Measurements from ENCODE around the gene CLPTM1.

CLPTM1 gene

DNA sequence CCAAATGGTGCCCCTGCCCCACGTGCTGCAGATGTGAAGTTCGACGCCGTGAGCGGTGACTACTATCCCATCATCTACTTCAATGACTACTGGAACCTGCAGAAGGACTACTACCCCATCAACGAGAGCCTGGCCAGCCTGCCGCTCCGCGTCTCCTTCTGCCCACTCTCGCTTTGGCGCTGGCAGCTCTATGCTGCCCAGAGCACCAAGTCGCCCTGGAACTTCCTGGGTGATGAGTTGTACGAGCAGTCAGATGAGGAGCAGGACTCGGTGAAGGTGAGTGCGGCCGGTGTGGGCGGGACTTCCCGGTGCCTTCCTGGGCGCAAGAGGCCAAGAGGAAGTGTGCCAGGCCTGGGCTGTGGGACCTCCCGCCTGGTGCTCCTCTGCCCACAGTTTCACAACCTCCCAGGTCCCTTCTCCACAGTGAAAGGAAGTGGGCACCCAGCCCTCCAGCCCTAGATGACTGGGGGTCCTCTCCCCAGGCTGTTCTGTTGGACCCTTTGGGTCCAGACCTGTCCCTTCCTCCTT is 32.0 kb downstream of the CLPTM1 start:
- no peak overlapping the region for H3K4me3 ChIP-seq
- no peak for DNase-seq (ENCODE audit: low spot score)
- TF ChIP-seq, protein P1, sequence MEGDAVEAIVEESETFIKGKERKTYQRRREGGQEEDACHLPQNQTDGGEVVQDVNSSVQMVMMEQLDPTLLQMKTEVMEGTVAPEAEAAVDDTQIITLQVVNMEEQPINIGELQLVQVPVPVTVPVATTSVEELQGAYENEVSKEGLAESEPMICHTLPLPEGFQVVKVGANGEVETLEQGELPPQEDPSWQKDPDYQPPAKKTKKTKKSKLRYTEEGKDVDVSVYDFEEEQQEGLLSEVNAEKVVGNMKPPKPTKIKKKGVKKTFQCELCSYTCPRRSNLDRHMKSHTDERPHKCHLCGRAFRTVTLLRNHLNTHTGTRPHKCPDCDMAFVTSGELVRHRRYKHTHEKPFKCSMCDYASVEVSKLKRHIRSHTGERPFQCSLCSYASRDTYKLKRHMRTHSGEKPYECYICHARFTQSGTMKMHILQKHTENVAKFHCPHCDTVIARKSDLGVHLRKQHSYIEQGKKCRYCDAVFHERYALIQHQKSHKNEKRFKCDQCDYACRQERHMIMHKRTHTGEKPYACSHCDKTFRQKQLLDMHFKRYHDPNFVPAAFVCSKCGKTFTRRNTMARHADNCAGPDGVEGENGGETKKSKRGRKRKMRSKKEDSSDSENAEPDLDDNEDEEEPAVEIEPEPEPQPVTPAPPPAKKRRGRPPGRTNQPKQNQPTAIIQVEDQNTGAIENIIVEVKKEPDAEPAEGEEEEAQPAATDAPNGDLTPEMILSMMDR (IDR thresholded peaks at IDR 0.05) = no peak
- H3K27ac ChIP-seq = no peak overlapping the region

GRCh38 chr19:44988273-44988672 is 33.1 kb downstream of the CLPTM1 start:
- Histone ChIP-seq H3K4me3 (no peak overlapping the region), H3K27ac (no peak overlapping the region)
- DNase-seq (ENCODE audit: low spot score) = no peak
- TF ChIP-seq, protein P1 (IDR thresholded peaks at IDR 0.05) = no peak

DNA sequence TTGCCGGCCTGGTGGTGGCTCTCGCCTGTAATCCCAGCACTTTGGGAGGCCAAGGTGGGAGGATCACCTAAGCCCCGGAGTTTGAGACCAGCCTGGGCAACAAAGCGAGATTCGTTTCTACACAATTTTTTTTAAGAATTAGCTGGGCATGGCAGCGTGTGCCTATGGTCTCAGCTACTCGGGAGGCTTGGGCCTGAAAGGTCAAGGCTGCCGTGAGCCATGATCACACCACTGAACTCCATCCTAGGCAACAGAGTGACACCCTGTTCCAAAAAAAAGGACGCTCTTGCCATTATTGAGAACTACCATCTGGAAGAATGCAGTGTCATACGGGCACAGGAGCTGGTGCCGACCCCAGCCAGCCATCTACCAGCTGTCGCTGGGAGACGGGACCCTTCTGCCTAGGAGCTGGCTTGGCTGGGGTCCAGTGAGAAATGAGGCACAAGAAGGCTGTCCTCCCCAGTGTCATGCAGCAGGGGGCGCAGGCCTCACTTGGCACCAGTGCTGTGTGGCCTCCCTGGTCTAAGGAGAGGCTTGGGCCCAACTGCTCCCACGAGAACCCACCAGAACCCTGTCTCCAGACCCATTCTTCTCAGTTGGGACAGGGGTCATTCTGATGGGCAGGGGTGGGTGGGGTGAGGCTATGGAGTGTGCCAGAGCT is 33.8 kb downstream of the CLPTM1 start:
- Histone ChIP-seq H3K4me3 (no peak overlapping the region), H3K27ac (no peak overlapping the region)
- TF ChIP-seq, protein P1 (IDR thresholded peaks at IDR 0.05) = peak; percentile 33
- DNase-seq (ENCODE audit: low spot score) = no peak

DNA sequence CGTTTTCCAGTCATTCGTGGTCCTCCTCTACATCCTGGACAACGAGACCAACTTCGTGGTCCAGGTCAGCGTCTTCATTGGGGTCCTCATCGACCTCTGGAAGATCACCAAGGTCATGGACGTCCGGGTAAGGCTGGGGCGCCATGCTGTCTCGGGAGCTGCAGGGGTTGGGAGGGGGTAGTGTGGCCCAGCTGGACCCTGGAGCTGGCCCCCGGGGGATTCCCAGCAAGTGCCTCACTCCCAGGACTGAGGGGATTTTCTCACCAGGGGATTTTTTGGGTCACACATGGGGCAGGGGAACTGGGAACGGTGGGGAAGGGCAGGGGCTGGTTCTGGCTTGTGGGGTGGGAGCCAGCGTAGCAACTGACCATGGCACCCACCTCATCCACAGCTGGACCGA is 35.3 kb downstream of the CLPTM1 start:
- TF ChIP-seq, protein P1 (IDR thresholded peaks at IDR 0.05) = no peak
- Histone ChIP-seq H3K27ac (no peak overlapping the region), H3K4me3 (no peak overlapping the region)
- no peak for DNase-seq (ENCODE audit: low spot score)

DNA sequence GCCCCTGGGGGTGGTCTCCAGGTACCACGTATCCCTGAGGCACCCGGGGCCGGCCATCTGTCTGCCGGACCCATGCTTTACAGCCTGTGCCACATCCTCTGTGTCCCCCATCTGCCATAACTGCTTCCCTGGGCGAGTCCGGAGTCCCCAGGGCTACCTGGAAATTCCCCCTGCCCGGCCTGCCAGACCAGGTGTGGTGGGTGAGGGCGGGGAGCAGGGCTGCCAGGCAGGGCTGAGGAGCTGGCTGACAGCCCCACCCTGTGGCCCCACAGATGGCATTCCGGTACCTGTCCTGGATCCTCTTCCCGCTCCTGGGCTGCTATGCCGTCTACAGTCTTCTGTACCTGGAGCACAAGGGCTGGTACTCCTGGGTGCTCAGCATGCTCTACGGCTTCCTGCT is 35.8 kb downstream of the CLPTM1 start:
- H3K27ac ChIP-seq = no peak overlapping the region
- TF ChIP-seq, protein P1 (IDR thresholded peaks at IDR 0.05) = no peak
- no peak for DNase-seq (ENCODE audit: low spot score)
- H3K4me3 ChIP-seq = no peak overlapping the region

DNA sequence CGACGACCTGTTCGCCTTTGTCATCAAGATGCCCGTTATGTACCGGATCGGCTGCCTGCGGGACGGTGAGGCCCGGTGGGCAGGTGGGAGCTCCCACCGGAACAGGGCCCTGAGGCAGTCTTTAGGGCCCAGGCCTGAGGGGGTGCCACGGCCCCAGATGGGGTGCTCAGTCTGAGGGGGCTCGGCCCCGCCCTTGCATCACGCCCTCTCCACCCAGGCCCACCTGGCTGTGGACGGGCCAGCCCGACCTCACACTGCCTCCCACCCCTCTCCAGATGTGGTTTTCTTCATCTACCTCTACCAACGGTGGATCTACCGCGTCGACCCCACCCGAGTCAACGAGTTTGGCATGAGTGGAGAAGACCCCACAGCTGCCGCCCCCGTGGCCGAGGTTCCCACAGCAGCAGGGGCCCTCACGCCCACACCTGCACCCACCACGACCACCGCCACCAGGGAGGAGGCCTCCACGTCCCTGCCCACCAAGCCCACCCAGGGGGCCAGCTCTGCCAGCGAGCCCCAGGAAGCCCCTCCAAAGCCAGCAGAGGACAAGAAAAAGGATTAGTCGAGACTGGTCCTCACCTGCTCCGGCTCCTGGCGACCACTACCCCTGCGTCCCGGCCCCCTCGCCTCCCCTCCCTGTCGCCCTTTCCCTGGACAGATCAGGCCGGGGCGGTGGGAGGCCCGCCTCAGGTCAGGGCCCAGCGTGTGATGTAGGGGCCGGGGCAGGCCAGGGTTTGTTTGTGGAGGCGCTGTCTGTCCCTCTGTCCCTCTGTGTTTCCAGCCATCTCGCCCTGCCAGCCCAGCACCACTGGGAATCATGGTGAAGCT is 37.4 kb downstream of the CLPTM1 start:
- DNase-seq (ENCODE audit: low spot score) = no peak

More for the DNA sequence above, 37.4 kb downstream of the CLPTM1 start:
- H3K27ac ChIP-seq = no peak overlapping the region
- TF ChIP-seq, protein P1 (IDR thresholded peaks at IDR 0.05) = no peak
- no peak overlapping the region for H3K4me3 ChIP-seq

Data from coronary artery (tissue), 2 donors.